Measurements from ENCODE around the gene FAM184B.
A peak's percentile ranks its signal among the peaks of the same experiment; 100 is the strongest.

FAM184B gene

GRCh38 chr4:17780501-17781299, 721 bp downstream of the FAM184B start:
- TF ChIP-seq CTCF (IDR thresholded peaks at IDR 0.05; ENCODE audit: low read depth, low read length, missing control alignments), result no peak
- DNase-seq (ENCODE audit: extremely low read depth, low read depth), result no peak
- H3K4me3 ChIP-seq (replicated peaks; ENCODE audit: low read depth, low read length), result peak overlapping the region; percentile 43

- DNase-seq (ENCODE audit: extremely low read depth, low read depth), result no peak
- H3K4me3 ChIP-seq (replicated peaks; ENCODE audit: low read depth, low read length), result no peak overlapping the region
- no peak for TF ChIP-seq CTCF (IDR thresholded peaks at IDR 0.05; ENCODE audit: low read depth, low read length, missing control alignments)
Observed at GRCh38 chr4:17778431-17778830, 3.0 kb downstream of the FAM184B start.

- H3K4me3 ChIP-seq (replicated peaks; ENCODE audit: low read depth, low read length), result no peak overlapping the region
- DNase-seq (ENCODE audit: extremely low read depth, low read depth), result no peak
- TF ChIP-seq CTCF (IDR thresholded peaks at IDR 0.05; ENCODE audit: low read depth, low read length, missing control alignments), result no peak
Observed at GRCh38 chr4:17773135-17773698, 8.2 kb downstream of the FAM184B start.

DNA sequence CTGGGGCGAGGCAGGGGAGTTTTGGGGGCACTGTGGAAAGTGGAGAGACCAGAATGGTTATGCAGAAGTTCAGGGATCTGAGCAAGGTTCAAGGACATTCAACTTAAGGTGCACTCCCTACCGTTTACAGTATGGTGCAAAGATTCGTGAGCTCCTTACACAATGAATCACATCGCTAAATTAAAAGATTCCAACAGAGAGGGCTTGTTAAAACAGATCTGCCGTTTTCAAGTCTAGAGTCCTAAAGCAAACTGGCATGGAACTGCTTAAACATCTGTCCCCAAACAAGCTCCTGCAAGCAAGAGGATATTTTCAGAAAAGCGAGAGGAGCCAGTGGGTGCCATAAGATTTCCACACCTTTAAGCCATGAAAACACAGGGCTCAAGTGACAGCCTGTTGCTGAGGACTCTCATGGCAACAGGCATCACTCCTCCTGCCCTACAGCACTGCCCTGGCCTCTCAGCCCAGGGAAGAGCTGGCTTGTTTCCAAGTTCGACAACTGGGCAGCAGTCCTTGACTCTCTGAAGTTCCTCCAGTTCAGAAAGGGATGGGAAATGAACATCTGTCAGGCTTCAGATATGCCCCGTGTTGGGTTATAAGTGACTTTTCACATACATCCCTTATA, 10.0 kb downstream of the FAM184B start:
- H3K4me3 ChIP-seq (replicated peaks; ENCODE audit: low read depth, low read length), result no peak overlapping the region
- no peak for TF ChIP-seq CTCF (IDR thresholded peaks at IDR 0.05; ENCODE audit: low read depth, low read length, missing control alignments)
- no peak for DNase-seq (ENCODE audit: extremely low read depth, low read depth)

DNA sequence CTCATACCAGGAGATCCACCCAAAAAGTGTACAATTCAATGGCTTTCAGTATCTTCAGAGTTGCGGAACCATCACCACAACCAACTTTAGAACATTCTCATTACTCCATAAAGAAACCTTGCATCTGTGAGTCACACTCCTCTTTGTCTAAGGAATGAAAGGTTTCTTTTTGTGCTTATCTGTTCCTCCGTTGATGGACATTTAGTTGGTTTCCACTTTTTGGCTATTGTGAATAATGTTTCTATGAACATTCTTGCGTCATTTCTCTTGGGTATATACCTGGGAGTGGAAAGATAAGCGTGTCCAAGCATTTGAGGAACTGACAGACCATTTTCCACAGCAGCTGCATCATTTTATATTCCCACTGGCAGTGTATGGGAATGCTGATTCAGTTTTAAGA, 10.6 kb downstream of the FAM184B start:
- no peak overlapping the region for H3K4me3 ChIP-seq (replicated peaks; ENCODE audit: low read depth, low read length)
- no peak for DNase-seq (ENCODE audit: extremely low read depth, low read depth)
- no peak for TF ChIP-seq CTCF (IDR thresholded peaks at IDR 0.05; ENCODE audit: low read depth, low read length, missing control alignments)

- no peak for TF ChIP-seq CTCF (IDR thresholded peaks at IDR 0.05; ENCODE audit: low read depth, low read length, missing control alignments)
- no peak for DNase-seq (ENCODE audit: extremely low read depth, low read depth)
- no peak overlapping the region for H3K4me3 ChIP-seq (replicated peaks; ENCODE audit: low read depth, low read length)
Observed at GRCh38 chr4:17769406-17770174, 11.8 kb downstream of the FAM184B start.

All from HFF-Myc (cell line).